ENCODE results near the gene PRM2. TPM values are rescaled to one million over a fixed set of nuclear protein-coding genes. Genes with fewer than 3 reads are reported as not detected.

PRM2 gene
- total RNA-seq, 6 experiments from 2014 or later = not detected

GRCh38 chr16:11309895-11310633, 33.8 kb upstream of the PRM2 start:
- H3K9me3 Mint-ChIP-seq = no peaks in the 10 kb centered on the region
- no peak overlapping the region for H3K27ac Mint-ChIP-seq
- no peaks in the 10 kb centered on the region; the same call in 1 of the 2 replicates for H3K27me3 Mint-ChIP-seq (ENCODE audit: insufficient read depth)
- DNase-seq = no peak
- no peak overlapping the region for H3K4me3 Mint-ChIP-seq
- H3K4me1 Mint-ChIP-seq (ENCODE audit: low read depth) = peaks cover 27% of the 10 kb centered on the region
- no peak for TF ChIP-seq CTCF (IDR thresholded peaks at IDR 0.05)
- H3K36me3 Mint-ChIP-seq (ENCODE audit: low read depth) = no peaks in the 10 kb centered on the region

DNA sequence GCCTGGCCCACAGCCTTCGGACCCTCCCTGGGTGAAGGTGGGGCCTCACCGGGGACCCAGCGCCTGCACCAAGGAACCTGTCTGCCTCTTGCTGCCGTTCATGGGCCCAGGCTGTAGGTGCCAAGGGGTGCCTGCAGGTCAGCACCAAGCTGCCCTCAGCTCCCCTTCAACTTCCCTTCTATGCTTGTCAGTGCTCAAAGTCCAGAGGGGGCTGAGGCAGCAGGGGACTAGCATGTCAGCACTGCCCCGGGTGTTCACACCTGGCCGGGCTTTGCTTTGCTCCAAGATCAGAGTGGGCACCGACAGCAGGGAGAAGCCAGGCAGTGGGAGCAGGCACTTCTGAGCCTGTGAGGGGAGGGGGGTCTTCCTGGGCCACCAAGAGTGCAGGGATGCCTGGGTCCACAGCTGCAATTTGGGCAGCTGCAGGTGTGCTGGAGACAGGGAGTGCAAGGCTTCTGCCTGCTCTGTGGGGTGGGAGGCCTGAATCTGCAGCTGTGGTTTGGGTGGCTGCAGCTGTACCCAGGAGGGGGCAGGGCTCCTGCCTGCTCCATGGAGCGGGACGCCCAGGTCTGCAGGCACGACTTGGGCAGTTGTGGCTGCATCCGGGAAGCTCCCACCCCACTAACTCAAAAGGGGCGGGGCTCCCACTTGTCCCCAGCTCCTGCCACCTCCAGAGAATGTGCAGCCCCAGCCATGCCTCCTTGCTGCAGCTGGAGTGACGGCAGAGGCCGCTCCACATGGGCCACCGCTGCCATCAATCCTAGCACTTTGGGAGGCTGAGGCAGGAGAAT, 32.4 kb upstream of the PRM2 start:
- Mint-ChIP-seq H3K9me3 (no peaks in the 10 kb centered on the region), H3K4me1 (ENCODE audit: low read depth) (peaks cover 21% of the 10 kb centered on the region), H3K36me3 (ENCODE audit: low read depth) (no peaks in the 10 kb centered on the region), H3K4me3 (no peak overlapping the region), H3K27me3 (ENCODE audit: insufficient read depth) (no peaks in the 10 kb centered on the region), H3K27ac (no peak overlapping the region)
- DNase-seq = no peak
- no peak for TF ChIP-seq CTCF (IDR thresholded peaks at IDR 0.05)

- no peak overlapping the region for H3K27ac Mint-ChIP-seq
- H3K4me3 Mint-ChIP-seq = no peak overlapping the region
- DNase-seq = no peak
- no peak for TF ChIP-seq CTCF (IDR thresholded peaks at IDR 0.05)
- H3K36me3 Mint-ChIP-seq (ENCODE audit: low read depth) = no peaks in the 10 kb centered on the region
- H3K4me1 Mint-ChIP-seq (ENCODE audit: low read depth) = peaks cover 20% of the 10 kb centered on the region
- H3K27me3 Mint-ChIP-seq (ENCODE audit: insufficient read depth) = peaks cover 2% of the 10 kb centered on the region; the same call in 1 of the 2 replicates
- H3K9me3 Mint-ChIP-seq = no peaks in the 10 kb centered on the region
Observed at GRCh38 chr16:11307639-11308492, 31.6 kb upstream of the PRM2 start.

GRCh38 chr16:11306997-11307638, 30.8 kb upstream of the PRM2 start:
- Mint-ChIP-seq H3K36me3 (ENCODE audit: low read depth) (no peaks in the 10 kb centered on the region), H3K4me3 (no peak overlapping the region), H3K27ac (no peak overlapping the region), H3K9me3 (no peaks in the 10 kb centered on the region), H3K4me1 (ENCODE audit: low read depth) (peaks cover 14% of the 10 kb centered on the region), H3K27me3 (ENCODE audit: insufficient read depth) (peaks cover 2% of the 10 kb centered on the region; the same call in 1 of the 2 replicates)
- no peak for DNase-seq
- TF ChIP-seq CTCF (IDR thresholded peaks at IDR 0.05) = no peak

GRCh38 chr16:11306381-11306780, 30.1 kb upstream of the PRM2 start:
- H3K36me3 Mint-ChIP-seq (ENCODE audit: low read depth) = no peaks in the 10 kb centered on the region
- H3K9me3 Mint-ChIP-seq = no peaks in the 10 kb centered on the region
- no peak overlapping the region for H3K4me3 Mint-ChIP-seq
- no peak for DNase-seq
- peaks cover 2% of the 10 kb centered on the region; the same call in 1 of the 2 replicates for H3K27me3 Mint-ChIP-seq (ENCODE audit: insufficient read depth)
- TF ChIP-seq CTCF (IDR thresholded peaks at IDR 0.05) = no peak
- H3K4me1 Mint-ChIP-seq (ENCODE audit: low read depth) = peaks cover 9% of the 10 kb centered on the region; the same call in 1 of the 2 replicates
- no peak overlapping the region for H3K27ac Mint-ChIP-seq
